H1 (cell line): ENCODE measurements around the gene KCNIP3. TPM values are rescaled to one million over a fixed set of nuclear protein-coding genes. Genes with fewer than 3 reads are reported as not detected.

Source experiments
- CTCF ChIA-PET: fragments of 300-600 bp; sonication (Branson Sonifier 250); formaldehyde crosslinking; loops from one replicate; lab custom pipeline; 2021; ENCODE audit not compliant: partially characterized antibody; lab: Charles Lee
- POLR2A ChIA-PET: fragments of 300-600 bp; sonication (Branson Sonifier 250); formaldehyde crosslinking; loops from one replicate; lab custom pipeline; 2021; ENCODE audit warnings: inconsistent platforms; ENCODE audit not compliant: partially characterized antibody; lab: Charles Lee
- DNase-seq, 2 experiments: peaks; one replicate each; pipeline versions ENCODE4 v3.0.0 to v3.0.0-alpha.2; 2010 to 2022; ENCODE audit warnings: low spot score in 2 of 2, low read depth in 1 of 2, mixed read lengths in 1 of 2
- FAIRE-seq: peaks from 2 replicates; lab custom pipeline; 2011; peaks lifted over from hg19 to GRCh38; lab: Jason Lieb, UNC
- H2AFZ ChIP-seq: 2 replicates; pipeline ENCODE4 v1.8.1; 2012; ENCODE audit warnings: low read length, inconsistent platforms
- H2AK5ac ChIP-seq: 2 replicates; pipeline ENCODE4 v1.6.1; 2013; ENCODE audit warnings: low read depth, low read length
- H2BK120ac ChIP-seq: replicated peaks from 2 replicates; pipeline ENCODE3; 2013; ENCODE audit warnings: low read depth, low read length, inconsistent platforms
- H2BK12ac ChIP-seq: 2 replicates; pipeline ENCODE4 v1.6.1; 2013; ENCODE audit warnings: low read depth, low read length
- H2BK15ac ChIP-seq: 2 replicates; pipeline ENCODE4 v1.6.1; 2013; ENCODE audit warnings: low read length
- H2BK20ac ChIP-seq: 2 replicates; pipeline ENCODE4 v1.6.1; 2013; ENCODE audit warnings: low read length
- H2BK5ac ChIP-seq: 2 replicates; pipeline ENCODE4 v1.6.1; 2013; ENCODE audit warnings: low read depth, low read length
- H3K14ac ChIP-seq: 2 replicates; pipeline ENCODE4 v1.6.1; 2013; ENCODE audit warnings: inconsistent platforms; ENCODE audit not compliant: insufficient read length
- H3K18ac ChIP-seq: 2 replicates; pipeline ENCODE4 v1.6.1; 2013; ENCODE audit warnings: low read length; ENCODE audit errors: extremely low read depth
- H3K23ac ChIP-seq: 2 replicates; pipeline ENCODE4 v1.6.1; 2013; ENCODE audit warnings: inconsistent platforms; ENCODE audit not compliant: insufficient read length
- H3K23me2 ChIP-seq: 2 replicates; pipeline ENCODE4 v1.6.1; 2013; ENCODE audit warnings: low read depth, low read length
- H3K27ac ChIP-seq: 2 replicates; pipeline ENCODE4 v1.6.1; 2011; ENCODE audit warnings: low read depth, low read length, inconsistent platforms
- H3K27me3 ChIP-seq, 4 experiments: replicated peaks in 1 of 4; 1 replicate in 1 of 4; 2 replicates in 3 of 4; pipeline versions ENCODE4 v1.6.1 to v1.8.1; 2011 to 2013; ENCODE audit warnings: low read length in 3 of 4, mild to moderate bottlenecking in 3 of 4, inconsistent platforms in 2 of 4, mixed read lengths in 2 of 4, moderate library complexity in 1 of 4; ENCODE audit not compliant: control insufficient read depth in 3 of 4, insufficient read depth in 3 of 4; ENCODE audit errors: extremely low read depth in 1 of 4
- H3K36me3 ChIP-seq, 4 experiments: 2 replicates each; pipeline versions ENCODE4 v1.6.1 to v1.8.1; 2011 to 2013; ENCODE audit warnings: mild to moderate bottlenecking in 4 of 4, low read length in 3 of 4, moderate library complexity in 2 of 4, control low read depth in 1 of 4, inconsistent platforms in 1 of 4; ENCODE audit not compliant: insufficient read depth in 4 of 4, control insufficient read depth in 2 of 4
- H3K4ac ChIP-seq: replicated peaks from 2 replicates; pipeline ENCODE3; 2013; ENCODE audit warnings: low read length, low read depth, mixed read lengths, inconsistent platforms; ENCODE audit not compliant: insufficient read length
- H3K4me1 ChIP-seq, 4 experiments: replicated peaks in 1 of 4; 1 replicate in 1 of 4; 2 replicates in 3 of 4; pipeline versions ENCODE4 v1.6.1 to v1.8.1; 2011 to 2013; ENCODE audit warnings: low read length in 3 of 4, inconsistent platforms in 2 of 4, mixed read lengths in 1 of 4; ENCODE audit not compliant: insufficient read depth in 4 of 4, control insufficient read depth in 3 of 4
- H3K4me2 ChIP-seq, 2 experiments: 2 replicates each; pipeline versions ENCODE4 v1.6.1 to v1.8.1; 2011 to 2013; ENCODE audit warnings: low read depth in 2 of 2, low read length in 2 of 2, control low read depth in 1 of 2, inconsistent platforms in 1 of 2, mild to moderate bottlenecking in 1 of 2; ENCODE audit not compliant: insufficient read depth in 1 of 2
- H3K4me3 ChIP-seq, 4 experiments: fragments of 200-600, 300-600 bp in 1 of 4; sonication (generic), shearing (Covaris generic), sonication (Bioruptor Twin) in 1 of 4; 2 replicates each; pipeline versions ENCODE4 v1.5.1 to v1.8.1; 2011 to 2016; ENCODE audit warnings: low read length in 4 of 4, low read depth in 3 of 4, control low read depth in 2 of 4, inconsistent platforms in 2 of 4, mild to moderate bottlenecking in 2 of 4, mixed read lengths in 1 of 4, moderate library complexity in 1 of 4; ENCODE audit not compliant: insufficient read depth in 2 of 4; ENCODE audit errors: extremely low read depth in 1 of 4
- H3K56ac ChIP-seq: replicated peaks from 2 replicates; pipeline ENCODE3; 2013; ENCODE audit warnings: low read depth, mild to moderate bottlenecking, mixed read lengths, low read length, inconsistent platforms; ENCODE audit not compliant: insufficient read length
- H3K79me1 ChIP-seq: 2 replicates; pipeline ENCODE4 v1.6.1; 2013; ENCODE audit warnings: low read depth, low read length, control low read depth
- H3K79me2 ChIP-seq, 2 experiments: 2 replicates each; pipeline versions ENCODE4 v1.6.1 to v1.8.1; 2012 to 2013; ENCODE audit warnings: low read length in 2 of 2, mild to moderate bottlenecking in 2 of 2, inconsistent platforms in 1 of 2; ENCODE audit not compliant: insufficient read depth in 2 of 2, control insufficient read depth in 1 of 2
- H3K9ac ChIP-seq, 4 experiments: replicated peaks in 1 of 4; 1 replicate in 1 of 4; 2 replicates in 3 of 4; pipeline versions ENCODE4 v1.6.1 to v1.8.1; 2011 to 2013; ENCODE audit warnings: low read depth in 3 of 4, low read length in 3 of 4, control low read depth in 2 of 4, mild to moderate bottlenecking in 2 of 4, moderate library complexity in 2 of 4, inconsistent platforms in 1 of 4; ENCODE audit errors: extremely low read depth in 1 of 4
- H3K9me3 ChIP-seq, 2 experiments: 2 replicates each; pipeline versions ENCODE4 v1.6.1 to v1.8.1; 2012 to 2013; ENCODE audit warnings: mild to moderate bottlenecking in 2 of 2, moderate library complexity in 2 of 2, control low read depth in 1 of 2, inconsistent platforms in 1 of 2, low read depth in 1 of 2, low read length in 1 of 2, mixed read lengths in 1 of 2; ENCODE audit not compliant: insufficient read depth in 2 of 2
- H4K20me1 ChIP-seq, 2 experiments: replicated peaks in 1 of 2; 2 replicates each; pipeline versions ENCODE3 to v1.8.1; 2011 to 2013; ENCODE audit warnings: inconsistent platforms in 2 of 2, low read length in 2 of 2, mild to moderate bottlenecking in 1 of 2; ENCODE audit not compliant: insufficient read depth in 2 of 2, control insufficient read depth in 1 of 2
- H4K5ac ChIP-seq: 2 replicates; pipeline ENCODE4 v1.6.1; 2013; ENCODE audit warnings: low read length, low read depth, mixed read lengths, inconsistent platforms; ENCODE audit not compliant: insufficient read length
- H4K8ac ChIP-seq: 2 replicates; pipeline ENCODE4 v1.8.0; 2013; ENCODE audit warnings: mild to moderate bottlenecking, moderate library complexity, low read length, inconsistent platforms; ENCODE audit not compliant: insufficient read depth; ENCODE audit errors: extremely low read depth
- H4K91ac ChIP-seq: replicated peaks from 2 replicates; pipeline ENCODE3; 2013; ENCODE audit warnings: low read length, mixed read lengths, inconsistent platforms; ENCODE audit not compliant: insufficient read length
- ASH2L ChIP-seq: fragments of 200-600, 300-600 bp; sonication (generic); IDR thresholded peaks from one replicate; pipeline ENCODE4 v1.7.1; 2017; ENCODE audit warnings: low read length
- JUND ChIP-seq: IDR thresholded peaks from 2 replicates; pipeline ENCODE4 v1.6.1; 2011; ENCODE audit warnings: mild to moderate bottlenecking, improper control_type of control experiment, low read length
- KDM5A ChIP-seq: fragments of 200-600 bp; IDR thresholded peaks from 2 replicates; pipeline ENCODE4 v1.7.1; 2012; ENCODE audit warnings: mild to moderate bottlenecking, low read length, inconsistent platforms, mixed read lengths
- POLR2A ChIP-seq, 2 experiments: IDR thresholded peaks; 1 replicate in 1 of 2; 2 replicates in 1 of 2; pipeline ENCODE4 v1.6.1; 2011; ENCODE audit warnings: low read depth in 2 of 2, low read length in 2 of 2, mild to moderate bottlenecking in 2 of 2; ENCODE audit errors: control extremely low read depth in 1 of 2
- RFX5 ChIP-seq: IDR thresholded peaks from 2 replicates; pipeline ENCODE4 v1.6.1; 2011; ENCODE audit warnings: low read depth, low read length, improper control_type of control experiment, borderline replicate concordance
- SP1 ChIP-seq: IDR thresholded peaks from 2 replicates; pipeline ENCODE4 v1.6.1; 2011; ENCODE audit warnings: low read depth, low read length
- TAF1 ChIP-seq: IDR thresholded peaks from 2 replicates; pipeline ENCODE4 v1.6.1; 2011; ENCODE audit warnings: mild to moderate bottlenecking, low read depth, low read length
- TBP ChIP-seq: IDR thresholded peaks from 2 replicates; pipeline ENCODE4 v1.6.1; 2011; ENCODE audit warnings: low read depth, low read length, improper control_type of control experiment
- WGBS, 2 experiments: shearing (Covaris generic) in 1 of 2; methylation state at CpG; one replicate each; pipeline versions ENCODE4 v1.1.6 to v1.1.7; 2013 to 2015; ENCODE audit warnings: low lambda C conversion rate in 2 of 2, mixed read lengths in 2 of 2, inconsistent platforms in 1 of 2, low coverage in 1 of 2, missing lambda C conversion rate in 1 of 2; ENCODE audit not compliant: insufficient replicate concordance in 2 of 2, insufficient coverage in 1 of 2, insufficient read length in 1 of 2; ENCODE audit errors: extremely low coverage in 1 of 2, missing lambda C conversion rate in 1 of 2; 5-methylcytosine and 5-hydroxymethylcytosine counted together
- polyA plus RNA-seq, 7 experiments: library from polyadenylated mRNA; depleted of rRNA in 3 of 7; stranded (reverse) in 5 of 7; unstranded in 2 of 7; fragments of >200 nt in 5 of 7; fragments of 200-250 nt in 2 of 7; gene quantifications; 1 replicate in 5 of 7; 2 replicates in 1 of 7; 4 replicates in 1 of 7; pipeline versions ENCODE4 v1.2.1 to v1.2.3, GENCODE V29; 2011 to 2013; ENCODE audit warnings: missing spikeins in 2 of 7, mixed read lengths in 2 of 7
- total RNA-seq: library from RNA; stranded (reverse); fragmentation: NEBNext Ultra II Directional; extraction: Animal tissue kit (Norgen Biotek cat#: 25700); gene quantifications from 2 replicates; pipeline ENCODE4 v1.2.1, GENCODE V29; 2021

Gene KCNIP3
- total and polyA plus RNA-seq, 2 of the 8 experiments (the other 6 are each of a cell fraction or from before 2014, with no cell fraction given), result 0.33 to 1.9 TPM

GRCh38 chr2:95277246-95277906 lies 19.8 kb upstream of the KCNIP3 start:
- H2BK120ac ChIP-seq, result no peak overlapping the region
- FAIRE-seq (no peak), DNase-seq (no peak)
- H3K79me1 ChIP-seq, result no peaks in the 10 kb centered on the region
- H2AFZ ChIP-seq, result no peak overlapping the region
- no peak overlapping the region for H3K23ac ChIP-seq
- H4K5ac ChIP-seq, result no peak overlapping the region
- H3K9me3 ChIP-seq, result peaks cover 56 to 97% of the 10 kb centered on the region in 2 experiments
- no peak overlapping the region for H2BK20ac ChIP-seq
- H3K14ac ChIP-seq, result no peak overlapping the region
- peaks cover 0 to 33% (median 2%) of the 10 kb centered on the region in 4 experiments; a peak in 3 of 7 replicates for H3K4me1 ChIP-seq
- no peak overlapping the region for H3K4ac ChIP-seq
- no peaks in the 10 kb centered on the region for H4K20me1 ChIP-seq
- no peak overlapping the region for H3K4me2 ChIP-seq
- no peak overlapping the region for H4K91ac ChIP-seq
- no peak overlapping the region for H3K27ac ChIP-seq
- H3K9ac ChIP-seq, result no peak overlapping the region
- H3K4me3 ChIP-seq, result no peak overlapping the region
- H3K56ac ChIP-seq, result no peak overlapping the region
- H3K36me3 ChIP-seq, result no peaks in the 10 kb centered on the region
- H3K23me2 ChIP-seq, result no peaks in the 10 kb centered on the region
- CTCF ChIA-PET, result no interaction called here
- H4K8ac ChIP-seq, result peak overlapping the region; percentile 63; the same call in 1 of the 2 replicates
- H3K27me3 ChIP-seq, result no peaks in the 10 kb centered on the region
- no peak overlapping the region for H2BK5ac ChIP-seq
- H2BK12ac ChIP-seq, result no peak overlapping the region
- H3K79me2 ChIP-seq, result no peaks in the 10 kb centered on the region
- POLR2A ChIA-PET, result no interaction called here
- H2AK5ac ChIP-seq, result no peak overlapping the region
- H2BK15ac ChIP-seq, result no peak overlapping the region
- H3K18ac ChIP-seq, result no peak overlapping the region
- 88% methylated on average over 10 of the region's 11 CpGs; no CpG with 5 or more reads in 1 of the 2 experiments for WGBS, 2 experiments
- TF ChIP-seq POLR2A (IDR thresholded peaks at IDR 0.05; ENCODE audit: control extremely low read depth in 1 of 2, low read depth in 2 of 2, low read length in 2 of 2) (no peak), SP1 (no peak), KDM5A (no peak), JUND (no peak), ASH2L (no peak), TBP (no peak), TAF1 (no peak), RFX5 (no peak)
